AG04450 (cell line): ENCODE results near the gene SLC4A1. TPM values are rescaled to one million over a fixed set of nuclear protein-coding genes. Genes with fewer than 3 reads are reported as not detected.

Experiments
- CTCF ChIA-PET: fragments of 300-600, 350-600 bp; formaldehyde crosslinking; extraction: SDS; loops from one replicate; lab custom pipeline; 2022; ENCODE audit warnings: antibody characterized with exemption, inconsistent platforms; lab: Charles Lee
- POLR2A ChIA-PET: fragments of 350-600 bp; formaldehyde crosslinking; extraction: SDS; loops from one replicate; lab custom pipeline; 2021; ENCODE audit warnings: antibody characterized with exemption, inconsistent platforms; lab: Yijun Ruan, JAX
- DNase-seq: peaks from one replicate; pipeline ENCODE4 v3.0.0-alpha.2; 2011; ENCODE audit warnings: low read depth, low spot score
- H3K27ac ChIP-seq: one replicate; pipeline ENCODE4 v1.5.1; 2012; ENCODE audit warnings: low read depth, low read length, control low read depth
- H3K27me3 ChIP-seq: one replicate; pipeline ENCODE4 v1.6.0; 2012; ENCODE audit warnings: low read length; ENCODE audit not compliant: control insufficient read depth, insufficient read depth
- H3K4me3 ChIP-seq: 2 replicates; pipeline ENCODE4 v1.5.1; 2011; ENCODE audit warnings: mild to moderate bottlenecking, low read depth, low read length, control low read depth
- H3K9me3 ChIP-seq: 2 replicates; pipeline ENCODE4 v1.5.1; 2012; ENCODE audit warnings: low read length; ENCODE audit not compliant: control insufficient read depth, insufficient read depth
- polyA plus RNA-seq: library from polyadenylated mRNA; depleted of rRNA; stranded (reverse); fragments of >200 nt; gene quantifications from 2 replicates; pipeline ENCODE4 v1.2.3, GENCODE V29; 2011
- TF ChIP-seq, protein P1 (sequence below): IDR thresholded peaks from 2 replicates; pipeline ENCODE4 v1.5.1; 2011; ENCODE audit warnings: low read depth, low read length, control low read depth, inconsistent platforms

The SLC4A1 gene
- polyA plus RNA-seq, 1 experiment, result not detected

- ChIA-PET CTCF (interaction anchor here (0.5 to 1.6 kb wide), 6 partner anchors 11 to 139 kb away, joined by 3 to 10 read pairs (median 4); partner anchors contain the start of gene GRN), POLR2A (interaction anchor here (0.7 kb wide), 1 partner anchor 15 kb away, joined by 3 read pairs; no protein-coding TSS in a partner anchor)
- no peaks in the 10 kb centered on the region for H3K9me3 ChIP-seq
- H3K27ac ChIP-seq, result peak overlapping the region; percentile 31
- H3K4me3 ChIP-seq, result no peak overlapping the region
- no peak for DNase-seq
- no peaks in the 10 kb centered on the region for H3K27me3 ChIP-seq
- TF ChIP-seq, protein P1, sequence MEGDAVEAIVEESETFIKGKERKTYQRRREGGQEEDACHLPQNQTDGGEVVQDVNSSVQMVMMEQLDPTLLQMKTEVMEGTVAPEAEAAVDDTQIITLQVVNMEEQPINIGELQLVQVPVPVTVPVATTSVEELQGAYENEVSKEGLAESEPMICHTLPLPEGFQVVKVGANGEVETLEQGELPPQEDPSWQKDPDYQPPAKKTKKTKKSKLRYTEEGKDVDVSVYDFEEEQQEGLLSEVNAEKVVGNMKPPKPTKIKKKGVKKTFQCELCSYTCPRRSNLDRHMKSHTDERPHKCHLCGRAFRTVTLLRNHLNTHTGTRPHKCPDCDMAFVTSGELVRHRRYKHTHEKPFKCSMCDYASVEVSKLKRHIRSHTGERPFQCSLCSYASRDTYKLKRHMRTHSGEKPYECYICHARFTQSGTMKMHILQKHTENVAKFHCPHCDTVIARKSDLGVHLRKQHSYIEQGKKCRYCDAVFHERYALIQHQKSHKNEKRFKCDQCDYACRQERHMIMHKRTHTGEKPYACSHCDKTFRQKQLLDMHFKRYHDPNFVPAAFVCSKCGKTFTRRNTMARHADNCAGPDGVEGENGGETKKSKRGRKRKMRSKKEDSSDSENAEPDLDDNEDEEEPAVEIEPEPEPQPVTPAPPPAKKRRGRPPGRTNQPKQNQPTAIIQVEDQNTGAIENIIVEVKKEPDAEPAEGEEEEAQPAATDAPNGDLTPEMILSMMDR, result peak; percentile 37
These were observed 61.7 kb downstream of the SLC4A1 start for GRCh38 chr17:44205962-44206824.

DNA sequence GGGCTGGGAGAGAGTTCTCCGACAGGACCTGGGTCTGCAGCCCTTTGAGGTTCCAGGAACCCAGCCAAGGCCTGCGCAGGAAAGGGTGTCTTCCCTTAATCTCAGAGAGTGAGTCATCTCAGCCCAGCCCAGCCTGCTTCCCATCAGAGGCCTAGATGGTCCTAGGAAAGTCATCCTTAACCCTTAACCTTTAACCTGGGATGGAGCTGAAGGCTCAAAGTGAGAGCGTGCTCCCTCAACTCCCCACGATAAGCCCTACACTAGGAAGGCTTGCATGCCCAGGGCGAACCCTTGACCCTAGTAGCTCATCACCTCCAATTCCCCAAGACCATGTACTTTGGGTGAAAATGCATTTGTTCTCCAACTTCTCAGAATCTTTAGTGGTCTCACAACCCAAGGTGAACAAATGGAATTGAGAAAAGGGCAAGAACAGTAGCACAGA is 63.5 kb downstream of the SLC4A1 start:
- peak overlapping the region; percentile 47 for H3K27ac ChIP-seq
- H3K27me3 ChIP-seq, result no peaks in the 10 kb centered on the region
- TF ChIP-seq, protein P1, result no peak
- POLR2A ChIA-PET, result interaction anchor here (0.6 kb wide), 2 partner anchors 14 to 31 kb away, joined by 3 read pairs; no protein-coding TSS in a partner anchor
- CTCF ChIA-PET, result interaction anchor here (0.5 to 1.4 kb wide), 6 partner anchors 13 to 327 kb away, joined by 3 to 8 read pairs (median 4); no protein-coding TSS in a partner anchor
- no peaks in the 10 kb centered on the region for H3K9me3 ChIP-seq
- DNase-seq, result no peak
- H3K4me3 ChIP-seq, result no peak overlapping the region

DNA sequence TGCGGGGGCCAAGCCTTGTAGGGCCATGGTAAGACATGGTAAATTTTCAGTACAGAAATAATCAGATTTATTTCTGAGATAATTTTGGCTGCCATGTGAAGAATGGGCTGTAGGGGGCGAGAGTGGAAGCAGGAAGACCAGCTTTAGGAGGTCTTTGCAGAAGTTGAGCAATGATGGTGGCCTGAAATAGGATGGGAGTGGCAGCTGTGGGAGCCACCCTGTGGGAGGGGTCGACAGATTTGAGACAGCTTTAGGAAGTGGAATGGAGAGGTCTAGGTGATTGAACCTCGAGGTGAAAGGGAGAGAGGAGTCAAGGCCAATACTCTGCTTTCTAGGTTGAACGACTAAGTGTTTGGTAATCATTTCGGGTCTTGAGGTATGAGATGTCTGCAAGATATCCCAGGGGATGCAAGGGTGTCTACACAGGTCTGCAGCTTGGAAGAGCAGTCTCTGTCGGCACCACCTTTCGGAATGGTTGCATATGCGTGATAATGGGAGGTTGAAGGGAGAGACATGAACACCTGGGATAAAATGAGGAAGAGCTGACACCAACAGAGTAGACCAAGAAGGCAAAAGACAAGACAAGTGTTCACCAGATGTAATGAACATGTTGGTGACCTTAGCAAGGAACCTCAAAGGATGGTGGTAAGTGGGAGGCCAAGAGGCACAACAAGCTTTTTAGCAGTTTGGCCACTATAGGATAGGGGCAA is 64.0 kb downstream of the SLC4A1 start:
- CTCF ChIA-PET, result interaction anchor here (0.5 to 1.4 kb wide), 7 partner anchors 13 to 147 kb away, joined by 3 to 7 read pairs (median 4); partner anchors contain the start of gene GRN
- POLR2A ChIA-PET, result interaction anchor here (0.6 to 1.0 kb wide), 2 partner anchors 30 to 105 kb away, joined by 3 read pairs; partner anchors contain the start of gene RUNDC3A
- no peak for DNase-seq
- H3K27me3 ChIP-seq, result no peaks in the 10 kb centered on the region
- H3K9me3 ChIP-seq, result no peaks in the 10 kb centered on the region
- H3K27ac ChIP-seq, result peak overlapping the region; percentile 47
- TF ChIP-seq, protein P1, result peak; percentile 69
- no peak overlapping the region for H3K4me3 ChIP-seq

- ChIA-PET POLR2A (no interaction called here), CTCF (interaction anchor here (1.6 kb wide), 1 partner anchor 129 kb away, joined by 4 read pairs; no protein-coding TSS in a partner anchor)
- no peak overlapping the region for H3K27ac ChIP-seq
These were observed 65.2 kb downstream of the SLC4A1 start for GRCh38 chr17:44202756-44203155.

More at GRCh38 chr17:44202756-44203155, 65.2 kb downstream of the SLC4A1 start:
- Histone ChIP-seq H3K9me3 (no peaks in the 10 kb centered on the region), H3K27me3 (no peaks in the 10 kb centered on the region), H3K4me3 (no peak overlapping the region)
- DNase-seq, result no peak
- TF ChIP-seq, protein P1, result no peak
